H1 (cell line): ENCODE results near the gene CADM2. TPM values are rescaled to one million over a fixed set of nuclear protein-coding genes. Genes with fewer than 3 reads are reported as not detected.

Experiments used
- POLR2A ChIP-seq, 2 experiments: IDR thresholded peaks; 1 replicate in 1 of 2; 2 replicates in 1 of 2; pipeline ENCODE4 v1.6.1; 2011; ENCODE audit warnings: low read depth in 2 of 2, low read length in 2 of 2, mild to moderate bottlenecking in 2 of 2; ENCODE audit errors: control extremely low read depth in 1 of 2
- POLR2AphosphoS5 ChIP-seq: IDR thresholded peaks from 2 replicates; pipeline ENCODE4 v1.6.1; 2011; ENCODE audit warnings: low read depth, low read length
- SP1 ChIP-seq: IDR thresholded peaks from 2 replicates; pipeline ENCODE4 v1.6.1; 2011; ENCODE audit warnings: low read depth, low read length
- polyA plus RNA-seq, 7 experiments: library from polyadenylated mRNA; depleted of rRNA in 3 of 7; stranded (reverse) in 5 of 7; unstranded in 2 of 7; fragments of >200 nt in 5 of 7; fragments of 200-250 nt in 2 of 7; gene quantifications; 1 replicate in 5 of 7; 2 replicates in 1 of 7; 4 replicates in 1 of 7; pipeline versions ENCODE4 v1.2.1 to v1.2.3, GENCODE V29; 2011 to 2013; ENCODE audit warnings: missing spikeins in 2 of 7, mixed read lengths in 2 of 7
- total RNA-seq: library from RNA; stranded (reverse); fragmentation: NEBNext Ultra II Directional; extraction: Animal tissue kit (Norgen Biotek cat#: 25700); gene quantifications from 2 replicates; pipeline ENCODE4 v1.2.1, GENCODE V29; 2021
- TF ChIP-seq, protein P1 (sequence below): IDR thresholded peaks from 2 replicates; pipeline ENCODE4 v1.6.1; 2012; ENCODE audit warnings: inconsistent platforms
- TF ChIP-seq, protein P2 (sequence below): fragments of 300-600 bp; sonication (generic); IDR thresholded peaks from 2 replicates; pipeline ENCODE4 v1.7.1; 2012; ENCODE audit warnings: low read length, moderate library complexity, mild to moderate bottlenecking, inconsistent platforms; ENCODE audit not compliant: insufficient replicate concordance

CADM2 gene
- total and polyA plus RNA-seq, 2 of the 8 experiments (the other 6 are each of a cell fraction or from before 2014, with no cell fraction given) = 14.9 to 20.9 TPM

DNA sequence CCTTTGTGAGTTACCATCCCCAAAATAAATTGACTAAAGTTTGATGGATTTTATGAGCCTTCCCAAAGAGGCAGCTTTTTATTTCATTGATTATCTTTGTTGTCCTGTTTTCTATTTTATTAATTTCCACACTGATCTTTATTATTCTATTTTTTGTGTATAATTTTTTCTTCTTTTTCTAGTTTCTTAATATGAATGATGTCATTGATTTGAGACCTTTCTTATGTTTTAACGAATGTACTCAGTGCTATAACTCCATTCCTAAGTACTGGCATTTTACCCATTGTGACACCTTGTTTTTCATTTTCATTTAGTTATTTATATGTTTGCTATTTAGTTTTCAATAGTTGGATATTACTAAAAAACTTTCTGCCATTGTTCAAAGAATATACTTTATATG, 565.3 kb downstream of the CADM2 start (continued):
- no peak for TF ChIP-seq SP1
- TF ChIP-seq, protein P1, sequence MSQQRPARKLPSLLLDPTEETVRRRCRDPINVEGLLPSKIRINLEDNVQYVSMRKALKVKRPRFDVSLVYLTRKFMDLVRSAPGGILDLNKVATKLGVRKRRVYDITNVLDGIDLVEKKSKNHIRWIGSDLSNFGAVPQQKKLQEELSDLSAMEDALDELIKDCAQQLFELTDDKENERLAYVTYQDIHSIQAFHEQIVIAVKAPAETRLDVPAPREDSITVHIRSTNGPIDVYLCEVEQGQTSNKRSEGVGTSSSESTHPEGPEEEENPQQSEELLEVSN = no peak
- TF ChIP-seq POLR2A (IDR thresholded peaks at IDR 0.05; ENCODE audit: control extremely low read depth in 1 of 2, low read depth in 2 of 2, low read length in 2 of 2) = no peak
- no peak for TF ChIP-seq POLR2AphosphoS5
- TF ChIP-seq, protein P2, sequence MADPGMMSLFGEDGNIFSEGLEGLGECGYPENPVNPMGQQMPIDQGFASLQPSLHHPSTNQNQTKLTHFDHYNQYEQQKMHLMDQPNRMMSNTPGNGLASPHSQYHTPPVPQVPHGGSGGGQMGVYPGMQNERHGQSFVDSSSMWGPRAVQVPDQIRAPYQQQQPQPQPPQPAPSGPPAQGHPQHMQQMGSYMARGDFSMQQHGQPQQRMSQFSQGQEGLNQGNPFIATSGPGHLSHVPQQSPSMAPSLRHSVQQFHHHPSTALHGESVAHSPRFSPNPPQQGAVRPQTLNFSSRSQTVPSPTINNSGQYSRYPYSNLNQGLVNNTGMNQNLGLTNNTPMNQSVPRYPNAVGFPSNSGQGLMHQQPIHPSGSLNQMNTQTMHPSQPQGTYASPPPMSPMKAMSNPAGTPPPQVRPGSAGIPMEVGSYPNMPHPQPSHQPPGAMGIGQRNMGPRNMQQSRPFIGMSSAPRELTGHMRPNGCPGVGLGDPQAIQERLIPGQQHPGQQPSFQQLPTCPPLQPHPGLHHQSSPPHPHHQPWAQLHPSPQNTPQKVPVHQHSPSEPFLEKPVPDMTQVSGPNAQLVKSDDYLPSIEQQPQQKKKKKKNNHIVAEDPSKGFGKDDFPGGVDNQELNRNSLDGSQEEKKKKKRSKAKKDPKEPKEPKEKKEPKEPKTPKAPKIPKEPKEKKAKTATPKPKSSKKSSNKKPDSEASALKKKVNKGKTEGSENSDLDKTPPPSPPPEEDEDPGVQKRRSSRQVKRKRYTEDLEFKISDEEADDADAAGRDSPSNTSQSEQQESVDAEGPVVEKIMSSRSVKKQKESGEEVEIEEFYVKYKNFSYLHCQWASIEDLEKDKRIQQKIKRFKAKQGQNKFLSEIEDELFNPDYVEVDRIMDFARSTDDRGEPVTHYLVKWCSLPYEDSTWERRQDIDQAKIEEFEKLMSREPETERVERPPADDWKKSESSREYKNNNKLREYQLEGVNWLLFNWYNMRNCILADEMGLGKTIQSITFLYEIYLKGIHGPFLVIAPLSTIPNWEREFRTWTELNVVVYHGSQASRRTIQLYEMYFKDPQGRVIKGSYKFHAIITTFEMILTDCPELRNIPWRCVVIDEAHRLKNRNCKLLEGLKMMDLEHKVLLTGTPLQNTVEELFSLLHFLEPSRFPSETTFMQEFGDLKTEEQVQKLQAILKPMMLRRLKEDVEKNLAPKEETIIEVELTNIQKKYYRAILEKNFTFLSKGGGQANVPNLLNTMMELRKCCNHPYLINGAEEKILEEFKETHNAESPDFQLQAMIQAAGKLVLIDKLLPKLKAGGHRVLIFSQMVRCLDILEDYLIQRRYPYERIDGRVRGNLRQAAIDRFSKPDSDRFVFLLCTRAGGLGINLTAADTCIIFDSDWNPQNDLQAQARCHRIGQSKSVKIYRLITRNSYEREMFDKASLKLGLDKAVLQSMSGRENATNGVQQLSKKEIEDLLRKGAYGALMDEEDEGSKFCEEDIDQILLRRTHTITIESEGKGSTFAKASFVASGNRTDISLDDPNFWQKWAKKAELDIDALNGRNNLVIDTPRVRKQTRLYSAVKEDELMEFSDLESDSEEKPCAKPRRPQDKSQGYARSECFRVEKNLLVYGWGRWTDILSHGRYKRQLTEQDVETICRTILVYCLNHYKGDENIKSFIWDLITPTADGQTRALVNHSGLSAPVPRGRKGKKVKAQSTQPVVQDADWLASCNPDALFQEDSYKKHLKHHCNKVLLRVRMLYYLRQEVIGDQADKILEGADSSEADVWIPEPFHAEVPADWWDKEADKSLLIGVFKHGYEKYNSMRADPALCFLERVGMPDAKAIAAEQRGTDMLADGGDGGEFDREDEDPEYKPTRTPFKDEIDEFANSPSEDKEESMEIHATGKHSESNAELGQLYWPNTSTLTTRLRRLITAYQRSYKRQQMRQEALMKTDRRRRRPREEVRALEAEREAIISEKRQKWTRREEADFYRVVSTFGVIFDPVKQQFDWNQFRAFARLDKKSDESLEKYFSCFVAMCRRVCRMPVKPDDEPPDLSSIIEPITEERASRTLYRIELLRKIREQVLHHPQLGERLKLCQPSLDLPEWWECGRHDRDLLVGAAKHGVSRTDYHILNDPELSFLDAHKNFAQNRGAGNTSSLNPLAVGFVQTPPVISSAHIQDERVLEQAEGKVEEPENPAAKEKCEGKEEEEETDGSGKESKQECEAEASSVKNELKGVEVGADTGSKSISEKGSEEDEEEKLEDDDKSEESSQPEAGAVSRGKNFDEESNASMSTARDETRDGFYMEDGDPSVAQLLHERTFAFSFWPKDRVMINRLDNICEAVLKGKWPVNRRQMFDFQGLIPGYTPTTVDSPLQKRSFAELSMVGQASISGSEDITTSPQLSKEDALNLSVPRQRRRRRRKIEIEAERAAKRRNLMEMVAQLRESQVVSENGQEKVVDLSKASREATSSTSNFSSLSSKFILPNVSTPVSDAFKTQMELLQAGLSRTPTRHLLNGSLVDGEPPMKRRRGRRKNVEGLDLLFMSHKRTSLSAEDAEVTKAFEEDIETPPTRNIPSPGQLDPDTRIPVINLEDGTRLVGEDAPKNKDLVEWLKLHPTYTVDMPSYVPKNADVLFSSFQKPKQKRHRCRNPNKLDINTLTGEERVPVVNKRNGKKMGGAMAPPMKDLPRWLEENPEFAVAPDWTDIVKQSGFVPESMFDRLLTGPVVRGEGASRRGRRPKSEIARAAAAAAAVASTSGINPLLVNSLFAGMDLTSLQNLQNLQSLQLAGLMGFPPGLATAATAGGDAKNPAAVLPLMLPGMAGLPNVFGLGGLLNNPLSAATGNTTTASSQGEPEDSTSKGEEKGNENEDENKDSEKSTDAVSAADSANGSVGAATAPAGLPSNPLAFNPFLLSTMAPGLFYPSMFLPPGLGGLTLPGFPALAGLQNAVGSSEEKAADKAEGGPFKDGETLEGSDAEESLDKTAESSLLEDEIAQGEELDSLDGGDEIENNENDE = no peak
